Keratinocyte (primary cell): ENCODE data around the gene CREB5. TPM values are rescaled to one million over a fixed set of nuclear protein-coding genes. Genes with fewer than 3 reads are reported as not detected.
A peak's percentile ranks its signal among the peaks of the same experiment; 100 is the strongest.

Experiments
- DNase-seq: peaks from one replicate; pipeline ENCODE4 v3.0.0-alpha.2; 2011; ENCODE audit warnings: low read depth, missing footprints, low spot score
- FAIRE-seq: peaks from 2 replicates; lab custom pipeline; 2011; peaks lifted over from hg19 to GRCh38; lab: Jason Lieb, UNC
- H2AFZ ChIP-seq: 2 replicates; pipeline ENCODE4 v1.6.0; 2012; ENCODE audit warnings: low read length, control low read depth, inconsistent platforms; ENCODE audit not compliant: control insufficient read depth
- H3K27ac ChIP-seq: 2 replicates; pipeline ENCODE4 v1.5.1; 2011; ENCODE audit warnings: low read length; ENCODE audit not compliant: control insufficient read depth, insufficient read depth
- H3K27me3 ChIP-seq: 3 replicates; pipeline ENCODE4 v1.6.0; 2011; ENCODE audit warnings: low read length; ENCODE audit not compliant: control insufficient read depth, insufficient read depth; ENCODE audit errors: extremely low read depth
- H3K36me3 ChIP-seq, 2 experiments: 2 replicates in 1 of 2; 3 replicates in 1 of 2; pipeline ENCODE4 v1.5.1; 2011; ENCODE audit warnings: low read length in 2 of 2, mild to moderate bottlenecking in 1 of 2; ENCODE audit not compliant: control insufficient read depth in 2 of 2, insufficient read depth in 2 of 2; ENCODE audit errors: extremely low read depth in 1 of 2
- H3K4me1 ChIP-seq: 3 replicates; pipeline ENCODE4 v1.5.1; 2011; ENCODE audit warnings: low read length; ENCODE audit not compliant: control insufficient read depth, insufficient read depth; ENCODE audit errors: extremely low read depth
- H3K4me2 ChIP-seq: 3 replicates; pipeline ENCODE4 v1.6.0; 2011; ENCODE audit warnings: low read depth, low read length; ENCODE audit not compliant: control insufficient read depth, insufficient read depth; ENCODE audit errors: extremely low read depth
- H3K4me3 ChIP-seq, 3 experiments: fragments of 200-600 bp in 1 of 3; sonication (generic) in 1 of 3; 2 replicates in 2 of 3; 3 replicates in 1 of 3; pipeline ENCODE4 v1.5.1; 2011 to 2016; ENCODE audit warnings: low read length in 3 of 3, mild to moderate bottlenecking in 3 of 3, control low read depth in 2 of 3, inconsistent platforms in 1 of 3, low read depth in 1 of 3, mixed read lengths in 1 of 3, mixed run types in 1 of 3, moderate library complexity in 1 of 3; ENCODE audit not compliant: control insufficient read depth in 2 of 3, insufficient read depth in 2 of 3; ENCODE audit errors: extremely low read depth in 1 of 3
- H3K79me2 ChIP-seq: 2 replicates; pipeline ENCODE4 v1.6.0; 2012; ENCODE audit warnings: low read length; ENCODE audit not compliant: control insufficient read depth, insufficient read depth
- H3K9ac ChIP-seq: 3 replicates; pipeline ENCODE4 v1.6.0; 2011; ENCODE audit warnings: low read length; ENCODE audit not compliant: control insufficient read depth, insufficient read depth; ENCODE audit errors: extremely low read depth
- H3K9me1 ChIP-seq: 3 replicates; pipeline ENCODE4 v1.6.0; 2011; ENCODE audit warnings: low read length; ENCODE audit not compliant: control insufficient read depth, insufficient read depth; ENCODE audit errors: extremely low read depth
- H3K9me3 ChIP-seq: 2 replicates; pipeline ENCODE4 v1.5.1; 2012; ENCODE audit warnings: low read depth, low read length; ENCODE audit not compliant: control insufficient read depth
- H4K20me1 ChIP-seq: 3 replicates; pipeline ENCODE4 v1.6.0; 2011; ENCODE audit warnings: low read length; ENCODE audit not compliant: control insufficient read depth, insufficient read depth; ENCODE audit errors: extremely low read depth
- EZH2 ChIP-seq: IDR thresholded peaks from one replicate; pipeline ENCODE4 v1.6.1; 2012; ENCODE audit warnings: inconsistent platforms, mild to moderate bottlenecking, low read length, moderate library complexity
- dilution Hi-C: fragments of 300-500 bp; cut with MboI; formaldehyde crosslinking; loops from one replicate; pipeline ENCODE4 v1.7.0; 2020; ENCODE audit warnings: low sequenced_read_pairs; ENCODE audit not compliant: extremely low pct_ligation_motif_present
- polyA plus RNA-seq, 5 experiments: library from polyadenylated mRNA; depleted of rRNA in 3 of 5; stranded (reverse) in 3 of 5; stranded (forward) in 1 of 5; unstranded in 1 of 5; fragments of >200 nt; gene quantifications; 1 replicate in 1 of 5; 2 replicates in 3 of 5; 3 replicates in 1 of 5; pipeline versions ENCODE4 v1.2.1 to v1.2.3, GENCODE V29; 2011 to 2012; ENCODE audit warnings: missing spikeins in 2 of 5, low read depth in 1 of 5, low replicate concordance in 1 of 5
- TF ChIP-seq, protein P1 (sequence below), 3 experiments: IDR thresholded peaks in 1 of 3; conservative IDR thresholded peaks in 1 of 3; optimal IDR thresholded peaks in 1 of 3; 2 replicates in 2 of 3; 3 replicates in 1 of 3; pipeline versions ENCODE3 to v1.5.1; 2011; ENCODE audit warnings: low read length in 3 of 3, mild to moderate bottlenecking in 3 of 3, moderate library complexity in 2 of 3, control low read depth in 1 of 3, inconsistent platforms in 1 of 3; ENCODE audit not compliant: insufficient read depth in 2 of 3; ENCODE audit errors: extremely low read depth in 1 of 3

CREB5 gene
- polyA plus RNA-seq, 1 donor (not counting 4 experiments of a cell fraction or from before 2014, with no cell fraction given), result 7.9 TPM

DNA sequence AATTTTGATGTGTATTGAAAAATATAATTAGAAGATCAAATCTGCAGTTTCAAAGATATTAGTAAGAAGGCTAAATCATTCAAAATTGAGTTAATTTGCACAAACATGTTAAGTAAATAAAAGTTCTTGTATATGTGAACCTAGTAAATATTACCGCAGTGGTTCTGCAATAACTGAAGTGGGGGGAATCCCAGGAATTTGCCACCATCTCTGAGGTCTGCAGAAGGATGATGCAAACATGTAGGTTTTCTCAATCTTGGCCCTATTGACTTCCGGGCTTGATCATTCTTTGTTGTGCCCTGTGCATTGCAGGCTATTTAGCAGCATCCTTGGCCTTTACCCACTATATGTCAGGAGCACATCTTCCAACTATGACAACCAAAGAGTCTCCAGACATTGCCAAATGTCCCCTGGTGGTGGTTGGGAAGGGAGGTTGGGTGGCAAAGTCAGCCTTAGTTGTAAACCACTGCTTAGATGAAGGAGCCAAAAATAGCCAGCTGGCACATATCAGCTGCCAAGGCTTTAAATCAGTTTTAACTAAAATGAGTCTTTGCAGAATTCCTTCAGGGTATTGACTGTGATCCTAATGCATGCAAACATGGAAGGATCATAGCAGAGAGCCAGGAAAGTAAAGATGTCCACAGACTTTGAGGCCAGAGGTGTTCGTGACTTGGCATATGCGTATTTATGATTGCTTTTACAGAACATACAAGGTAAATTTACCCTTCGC is 399.5 kb downstream of the CREB5 start:
- TF ChIP-seq EZH2, result no peak
- TF ChIP-seq, protein P1, sequence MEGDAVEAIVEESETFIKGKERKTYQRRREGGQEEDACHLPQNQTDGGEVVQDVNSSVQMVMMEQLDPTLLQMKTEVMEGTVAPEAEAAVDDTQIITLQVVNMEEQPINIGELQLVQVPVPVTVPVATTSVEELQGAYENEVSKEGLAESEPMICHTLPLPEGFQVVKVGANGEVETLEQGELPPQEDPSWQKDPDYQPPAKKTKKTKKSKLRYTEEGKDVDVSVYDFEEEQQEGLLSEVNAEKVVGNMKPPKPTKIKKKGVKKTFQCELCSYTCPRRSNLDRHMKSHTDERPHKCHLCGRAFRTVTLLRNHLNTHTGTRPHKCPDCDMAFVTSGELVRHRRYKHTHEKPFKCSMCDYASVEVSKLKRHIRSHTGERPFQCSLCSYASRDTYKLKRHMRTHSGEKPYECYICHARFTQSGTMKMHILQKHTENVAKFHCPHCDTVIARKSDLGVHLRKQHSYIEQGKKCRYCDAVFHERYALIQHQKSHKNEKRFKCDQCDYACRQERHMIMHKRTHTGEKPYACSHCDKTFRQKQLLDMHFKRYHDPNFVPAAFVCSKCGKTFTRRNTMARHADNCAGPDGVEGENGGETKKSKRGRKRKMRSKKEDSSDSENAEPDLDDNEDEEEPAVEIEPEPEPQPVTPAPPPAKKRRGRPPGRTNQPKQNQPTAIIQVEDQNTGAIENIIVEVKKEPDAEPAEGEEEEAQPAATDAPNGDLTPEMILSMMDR (optimal IDR thresholded peaks at IDR 0.05 in 1 of 3, IDR thresholded peaks at IDR 0.05 in 1 of 3, conservative IDR thresholded peaks at IDR 0.05 in 1 of 3; ENCODE audit: extremely low read depth in 1 of 3, insufficient read depth in 2 of 3, low read length in 3 of 3), result no peak
- H3K4me2 ChIP-seq, result no peak overlapping the region
- H3K36me3 ChIP-seq, result no peaks in the 10 kb centered on the region
- no peaks in the 10 kb centered on the region for H3K9me1 ChIP-seq
- H3K27ac ChIP-seq, result no peak overlapping the region
- H4K20me1 ChIP-seq, result no peaks in the 10 kb centered on the region
- no peaks in the 10 kb centered on the region for H3K27me3 ChIP-seq
- FAIRE-seq (peak; percentile 56), DNase-seq (no peak)
- no peaks in the 10 kb centered on the region for H3K79me2 ChIP-seq
- no peak overlapping the region for H3K4me3 ChIP-seq
- H3K9ac ChIP-seq, result no peak overlapping the region
- dilution Hi-C loops, result no loop called here
- no peaks in the 10 kb centered on the region for H3K9me3 ChIP-seq
- H3K4me1 ChIP-seq, result no peaks in the 10 kb centered on the region
- H2AFZ ChIP-seq, result no peak overlapping the region

DNA sequence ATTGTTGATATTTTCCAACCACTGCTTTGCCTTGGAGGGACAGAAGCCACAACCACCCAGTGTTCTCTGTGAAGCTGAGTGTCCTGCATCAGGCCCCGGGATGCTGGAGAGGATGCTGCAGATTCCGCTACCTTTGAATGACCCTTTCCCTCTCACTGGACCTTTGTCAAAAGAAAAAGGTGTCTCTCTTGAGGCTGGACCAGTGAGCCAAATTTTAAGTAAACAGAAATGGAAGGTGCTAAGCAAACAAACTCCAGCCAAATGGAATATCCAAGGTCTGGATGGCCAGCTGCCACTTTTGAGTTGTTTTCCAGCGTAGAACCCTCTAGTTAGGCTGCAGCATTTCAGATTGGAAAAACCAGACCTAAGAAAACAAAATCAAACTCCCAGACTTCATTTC is 400.3 kb downstream of the CREB5 start:
- Histone ChIP-seq H3K36me3 (no peaks in the 10 kb centered on the region), H2AFZ (no peak overlapping the region), H3K4me2 (no peak overlapping the region), H3K79me2 (no peaks in the 10 kb centered on the region), H3K4me3 (no peak overlapping the region), H3K27ac (no peak overlapping the region), H3K9me1 (no peaks in the 10 kb centered on the region), H3K4me1 (no peaks in the 10 kb centered on the region), H3K9me3 (no peaks in the 10 kb centered on the region), H3K27me3 (no peaks in the 10 kb centered on the region), H3K9ac (no peak overlapping the region), H4K20me1 (no peaks in the 10 kb centered on the region)
- no peak for DNase-seq
- no peak for FAIRE-seq
- dilution Hi-C loops, result no loop called here
- no peak for TF ChIP-seq EZH2
- TF ChIP-seq, protein P1 (optimal IDR thresholded peaks at IDR 0.05 in 1 of 3, IDR thresholded peaks at IDR 0.05 in 1 of 3, conservative IDR thresholded peaks at IDR 0.05 in 1 of 3; ENCODE audit: extremely low read depth in 1 of 3, insufficient read depth in 2 of 3, low read length in 3 of 3), result no peak
